HEK293 (cell line): Measurements from ENCODE around the gene CCSER1.

Experiments used
- CTCF ChIA-PET: fragments of 350-600 bp; formaldehyde crosslinking; extraction: SDS; loops from one replicate; lab custom pipeline; 2021; ENCODE audit warnings: antibody characterized with exemption; lab: Yijun Ruan, JAX
- POLR2A ChIA-PET: fragments of 300-600 bp; formaldehyde crosslinking; extraction: SDS; loops from one replicate; lab custom pipeline; 2020; ENCODE audit warnings: antibody characterized with exemption, inconsistent platforms; lab: Yijun Ruan, JAX
- H3K27ac ChIP-seq: fragments of 200-500 bp; sonication (Bioruptor generic); 2 replicates; pipeline ENCODE4 v1.5.1; 2014; ENCODE audit warnings: low read depth, low read length, control low read depth, inconsistent platforms; ENCODE audit errors: extremely low read depth
- H3K36me3 ChIP-seq, 2 experiments: fragments of 200-500 bp in 1 of 2; sonication (Bioruptor generic) in 1 of 2; 1 replicate in 1 of 2; 2 replicates in 1 of 2; pipeline ENCODE4 v1.5.1; 2014 to 2017; ENCODE audit warnings: inconsistent platforms in 2 of 2, low read length in 2 of 2; ENCODE audit not compliant: control insufficient read depth in 2 of 2, insufficient read depth in 1 of 2
- H3K4me1 ChIP-seq: fragments of 200-500 bp; sonication (Bioruptor generic); 2 replicates; pipeline ENCODE4 v1.5.1; 2014; ENCODE audit warnings: mild to moderate bottlenecking, low read length, inconsistent platforms; ENCODE audit not compliant: control insufficient read depth, insufficient read depth
- H3K4me3 ChIP-seq: 2 replicates; pipeline ENCODE4 v1.5.1; 2011; ENCODE audit warnings: low read depth, mild to moderate bottlenecking, control low read depth, low read length, moderate library complexity
- H3K9me3 ChIP-seq: fragments of 200-500 bp; sonication (Bioruptor generic); 2 replicates; pipeline ENCODE4 v1.5.1; 2014; ENCODE audit warnings: low read depth, low read length, inconsistent platforms; ENCODE audit not compliant: control insufficient read depth, insufficient read depth
- ATF2 ChIP-seq: fragments of 450-650 bp; formaldehyde crosslinking; IDR thresholded peaks from 2 replicates; pipeline ENCODE4 v1.5.1; 2016; ENCODE audit warnings: missing biosample characterization, missing genetic modification characterization, low read depth
- KLF8 ChIP-seq: fragments of 450-650 bp; formaldehyde crosslinking; IDR thresholded peaks from 2 replicates; pipeline ENCODE4 v1.5.1; 2016; ENCODE audit warnings: missing biosample characterization, missing genetic modification characterization
- MEIS1 ChIP-seq: sonication (generic); formaldehyde crosslinking; IDR thresholded peaks from 2 replicates; pipeline ENCODE4 v1.8.1; 2022; ENCODE audit warnings: missing genetic modification reagents, mild to moderate bottlenecking, borderline replicate concordance
- SALL2 ChIP-seq: fragments of 450-650 bp; formaldehyde crosslinking; IDR thresholded peaks from 2 replicates; pipeline ENCODE4 v1.5.0; 2017; ENCODE audit warnings: missing biosample characterization, mild to moderate bottlenecking, missing genetic modification characterization, borderline replicate concordance
- TCF7L2 ChIP-seq: IDR thresholded peaks from 2 replicates; pipeline ENCODE4 v1.6.1; 2011; ENCODE audit warnings: low read depth, mild to moderate bottlenecking, inconsistent platforms, low read length, moderate library complexity, borderline replicate concordance
- ZNF132 ChIP-seq: fragments of 450-650 bp; formaldehyde crosslinking; IDR thresholded peaks from 2 replicates; pipeline ENCODE4 v1.5.1; 2017; ENCODE audit warnings: missing biosample characterization, missing genetic modification characterization, borderline replicate concordance
- ZNF138 ChIP-seq: fragments of 450-650 bp; formaldehyde crosslinking; IDR thresholded peaks from 2 replicates; pipeline ENCODE4 v1.5.1; 2016; ENCODE audit warnings: missing biosample characterization, missing genetic modification characterization, borderline replicate concordance
- ZNF140 ChIP-seq: fragments of 450-650 bp; formaldehyde crosslinking; IDR thresholded peaks from 2 replicates; pipeline ENCODE4 v1.5.1; 2016; ENCODE audit warnings: missing biosample characterization, missing genetic modification characterization
- ZNF184 ChIP-seq: fragments of 450-650 bp; IDR thresholded peaks from 2 replicates; pipeline ENCODE4 v1.5.1; 2018; ENCODE audit warnings: missing biosample characterization, mild to moderate bottlenecking, missing genetic modification characterization
- ZNF221 ChIP-seq: fragments of 450-650 bp; formaldehyde crosslinking; IDR thresholded peaks from 2 replicates; pipeline ENCODE4 v1.5.1; 2017; ENCODE audit warnings: missing biosample characterization, missing genetic modification characterization, borderline replicate concordance
- ZNF335 ChIP-seq: fragments of 450-650 bp; formaldehyde crosslinking; conservative IDR thresholded peaks from 2 replicates; pipeline ENCODE4 v1.5.1; 2016; ENCODE audit warnings: missing biosample characterization, missing genetic modification characterization
- ZNF37A ChIP-seq: fragments of 450-650 bp; IDR thresholded peaks from 2 replicates; pipeline ENCODE4 v1.5.1; 2018; ENCODE audit warnings: missing biosample characterization, missing genetic modification characterization
- ZNF514 ChIP-seq: fragments of 450-650 bp; formaldehyde crosslinking; IDR thresholded peaks from 2 replicates; pipeline ENCODE4 v1.5.1; 2016; ENCODE audit warnings: missing biosample characterization, missing genetic modification characterization
- ZNF544 ChIP-seq: fragments of 450-650 bp; formaldehyde crosslinking; IDR thresholded peaks from 2 replicates; pipeline ENCODE4 v1.5.0; 2017; ENCODE audit warnings: missing biosample characterization, missing genetic modification characterization
- ZSCAN4 ChIP-seq: fragments of 450-650 bp; formaldehyde crosslinking; IDR thresholded peaks from 2 replicates; pipeline ENCODE4 v1.5.1; 2017; ENCODE audit warnings: missing biosample characterization, missing genetic modification characterization
- ZXDB ChIP-seq: fragments of 450-650 bp; formaldehyde crosslinking; IDR thresholded peaks from 2 replicates; pipeline ENCODE4 v1.5.1; 2016; ENCODE audit warnings: missing biosample characterization, missing genetic modification characterization
- TF ChIP-seq, protein P1 (sequence below): fragments of 450-650 bp; formaldehyde crosslinking; IDR thresholded peaks from 2 replicates; pipeline ENCODE4 v1.5.1; 2016; ENCODE audit warnings: missing biosample characterization, missing genetic modification characterization
- TF ChIP-seq, protein P2 (sequence below): sonication (generic); formaldehyde crosslinking; IDR thresholded peaks from 2 replicates; pipeline ENCODE4 v1.8.1; 2022; ENCODE audit warnings: mild to moderate bottlenecking, moderate library complexity, missing genetic modification reagents
- TF ChIP-seq, protein P3 (sequence below): fragments of 450-650 bp; formaldehyde crosslinking; IDR thresholded peaks from 2 replicates; pipeline ENCODE4 v1.5.1; 2017; ENCODE audit warnings: missing biosample characterization, mild to moderate bottlenecking, missing genetic modification characterization, moderate library complexity

The CCSER1 gene

GRCh38 chr4:91596718-91597117 is 1469.5 kb downstream of the CCSER1 start:
- H3K36me3 ChIP-seq: no peaks in the 10 kb centered on the region
- TF ChIP-seq ZNF544 (tag by site-specific recombination) (no peak), ATF2 (tag by site-specific recombination) (peak; percentile 58)
- H3K9me3 ChIP-seq: no peaks in the 10 kb centered on the region
- no peak overlapping the region for H3K27ac ChIP-seq
- ChIA-PET POLR2A (no interaction called here), CTCF (no interaction called here)
- H3K4me1 ChIP-seq: no peaks in the 10 kb centered on the region
- no peak overlapping the region for H3K4me3 ChIP-seq

DNA sequence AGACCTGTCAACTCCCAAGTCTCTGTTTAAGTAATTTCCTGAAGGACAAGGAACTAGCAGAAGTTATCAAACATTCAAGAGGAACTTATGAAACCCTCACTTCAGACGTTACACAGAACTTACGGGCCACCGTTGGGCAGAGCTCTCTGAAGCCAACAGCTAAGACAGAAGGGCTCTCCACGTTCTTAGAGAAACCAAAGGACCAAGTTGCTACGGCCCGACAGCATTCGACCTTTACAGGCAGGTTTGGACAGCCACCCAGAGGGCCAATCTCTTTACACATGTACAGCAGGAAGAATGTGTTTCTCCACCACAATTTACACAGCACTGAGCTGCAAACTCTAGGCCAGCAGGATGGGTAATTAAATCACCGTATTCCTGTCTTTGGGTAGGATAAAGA is 1471.5 kb downstream of the CCSER1 start:
- ChIA-PET POLR2A (no interaction called here), CTCF (no interaction called here)
- no peak overlapping the region for H3K27ac ChIP-seq
- H3K36me3 ChIP-seq: no peaks in the 10 kb centered on the region
- H3K9me3 ChIP-seq: no peaks in the 10 kb centered on the region
- TF ChIP-seq ZNF335 (no peak), ZNF221 (tag by site-specific recombination) (no peak), MEIS1 (CRISPR knock-in tag) (no peak), ZNF140 (tag by site-specific recombination) (no peak), TCF7L2 (no peak), ZNF184 (tag by site-specific recombination) (no peak), ZNF138 (tag by site-specific recombination) (no peak), SALL2 (tag by site-specific recombination) (no peak), ZSCAN4 (tag by site-specific recombination) (no peak)
- no peak overlapping the region for H3K4me3 ChIP-seq
- H3K4me1 ChIP-seq: no peaks in the 10 kb centered on the region

GRCh38 chr4:91600301-91600700 is 1473.1 kb downstream of the CCSER1 start:
- Histone ChIP-seq H3K4me3 (no peak overlapping the region), H3K36me3 (no peaks in the 10 kb centered on the region), H3K27ac (no peak overlapping the region)
- TF ChIP-seq, protein P1, sequence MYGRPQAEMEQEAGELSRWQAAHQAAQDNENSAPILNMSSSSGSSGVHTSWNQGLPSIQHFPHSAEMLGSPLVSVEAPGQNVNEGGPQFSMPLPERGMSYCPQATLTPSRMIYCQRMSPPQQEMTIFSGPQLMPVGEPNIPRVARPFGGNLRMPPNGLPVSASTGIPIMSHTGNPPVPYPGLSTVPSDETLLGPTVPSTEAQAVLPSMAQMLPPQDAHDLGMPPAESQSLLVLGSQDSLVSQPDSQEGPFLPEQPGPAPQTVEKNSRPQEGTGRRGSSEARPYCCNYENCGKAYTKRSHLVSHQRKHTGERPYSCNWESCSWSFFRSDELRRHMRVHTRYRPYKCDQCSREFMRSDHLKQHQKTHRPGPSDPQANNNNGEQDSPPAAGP (tag by site-specific recombination): no peak
- TF ChIP-seq ZXDB (no peak), KLF8 (tag by site-specific recombination) (no peak), ZNF37A (tag by site-specific recombination) (no peak), ZNF132 (no peak), ZNF514 (no peak)
- TF ChIP-seq, protein P2, sequence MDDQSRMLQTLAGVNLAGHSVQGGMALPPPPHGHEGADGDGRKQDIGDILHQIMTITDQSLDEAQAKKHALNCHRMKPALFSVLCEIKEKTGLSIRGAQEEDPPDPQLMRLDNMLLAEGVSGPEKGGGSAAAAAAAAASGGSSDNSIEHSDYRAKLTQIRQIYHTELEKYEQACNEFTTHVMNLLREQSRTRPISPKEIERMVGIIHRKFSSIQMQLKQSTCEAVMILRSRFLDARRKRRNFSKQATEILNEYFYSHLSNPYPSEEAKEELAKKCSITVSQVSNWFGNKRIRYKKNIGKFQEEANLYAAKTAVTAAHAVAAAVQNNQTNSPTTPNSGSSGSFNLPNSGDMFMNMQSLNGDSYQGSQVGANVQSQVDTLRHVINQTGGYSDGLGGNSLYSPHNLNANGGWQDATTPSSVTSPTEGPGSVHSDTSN (CRISPR knock-in tag): no peak
- TF ChIP-seq, protein P3, sequence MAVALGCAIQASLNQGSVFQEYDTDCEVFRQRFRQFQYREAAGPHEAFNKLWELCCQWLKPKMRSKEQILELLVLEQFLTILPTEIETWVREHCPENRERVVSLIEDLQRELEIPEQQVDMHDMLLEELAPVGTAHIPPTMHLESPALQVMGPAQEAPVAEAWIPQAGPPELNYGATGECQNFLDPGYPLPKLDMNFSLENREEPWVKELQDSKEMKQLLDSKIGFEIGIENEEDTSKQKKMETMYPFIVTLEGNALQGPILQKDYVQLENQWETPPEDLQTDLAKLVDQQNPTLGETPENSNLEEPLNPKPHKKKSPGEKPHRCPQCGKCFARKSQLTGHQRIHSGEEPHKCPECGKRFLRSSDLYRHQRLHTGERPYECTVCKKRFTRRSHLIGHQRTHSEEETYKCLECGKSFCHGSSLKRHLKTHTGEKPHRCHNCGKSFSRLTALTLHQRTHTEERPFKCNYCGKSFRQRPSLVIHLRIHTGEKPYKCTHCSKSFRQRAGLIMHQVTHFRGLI (tag by site-specific recombination): no peak
- TF ChIP-seq, all 188 proteins: peak for 0
- no peaks in the 10 kb centered on the region for H3K9me3 ChIP-seq
- ChIA-PET CTCF (no interaction called here), POLR2A (no interaction called here)
- no peaks in the 10 kb centered on the region for H3K4me1 ChIP-seq
